Stimulated activated CD4-positive, alpha-beta T cell treated with anti-CD3 and anti-CD28 coated beads, Interleukin-12 subunit alpha, Interleukin-12 subunit beta, amount 100 ng/mL, for 48 hours (primary cell): ENCODE data around the gene AHCY.
"Not testable (repeated sequence)": the region's sequence is repeated elsewhere in the genome, so short reads cannot be mapped to it uniquely, and the experiment has no call there.

Experiments
- DNase-seq, 3 donors: peaks; one replicate each; pipeline ENCODE4 v3.0.0-alpha.2; 2020; ENCODE audit warnings: low read depth in 2 of 3, low spot score in 1 of 3

AHCY gene

GRCh38 chr20:34299556-34300255 lies 3.4 kb downstream of the AHCY start:
- DNase-seq, result no peak

- DNase-seq, result not testable (repeated sequence)
Observed at GRCh38 chr20:34298294-34298784, 4.8 kb downstream of the AHCY start.

GRCh38 chr20:34296468-34296867 lies 6.7 kb downstream of the AHCY start:
- DNase-seq, result no peak

GRCh38 chr20:34295284-34295683 lies 7.9 kb downstream of the AHCY start:
- no peak for DNase-seq

GRCh38 chr20:34294563-34294962 lies 8.6 kb downstream of the AHCY start:
- no peak for DNase-seq

- no peak for DNase-seq
Observed at GRCh38 chr20:34293589-34293988, 9.6 kb downstream of the AHCY start.

GRCh38 chr20:34293119-34293518 lies 10.0 kb downstream of the AHCY start:
- no peak for DNase-seq

- no peak for DNase-seq
Observed at GRCh38 chr20:34292496-34292895, 10.7 kb downstream of the AHCY start.

- no peak for DNase-seq
Observed at GRCh38 chr20:34290471-34290870, 12.7 kb downstream of the AHCY start.

GRCh38 chr20:34287500-34287899 lies 15.7 kb downstream of the AHCY start:
- not testable (repeated sequence) for DNase-seq

- DNase-seq, result no peak
Observed at GRCh38 chr20:34285450-34285849, 17.7 kb downstream of the AHCY start.

- DNase-seq, result no peak
Observed at GRCh38 chr20:34283844-34284243, 19.3 kb downstream of the AHCY start.

- no peak for DNase-seq
Observed at GRCh38 chr20:34282041-34282440, 21.1 kb downstream of the AHCY start.

GRCh38 chr20:34281177-34281576 lies 22.0 kb downstream of the AHCY start:
- DNase-seq, result no peak

GRCh38 chr20:34274694-34275093 lies 28.5 kb downstream of the AHCY start:
- no peak for DNase-seq

- DNase-seq, result no peak
Observed at GRCh38 chr20:34271956-34272355, 31.2 kb downstream of the AHCY start.

- no peak for DNase-seq
Observed at GRCh38 chr20:34269996-34270627, 33.0 kb downstream of the AHCY start.

GRCh38 chr20:34268851-34269636 lies 34.1 kb downstream of the AHCY start:
- DNase-seq, result no peak

- DNase-seq, result no peak
Observed at GRCh38 chr20:34268145-34268544, 35.0 kb downstream of the AHCY start.

- no peak for DNase-seq
Observed at GRCh38 chr20:34264141-34264540, 39.0 kb downstream of the AHCY start.

- DNase-seq, result not testable (repeated sequence)
Observed at GRCh38 chr20:34263468-34263867, 39.7 kb downstream of the AHCY start.
